A549 (cell line): ENCODE measurements around the gene RPH3AL. TPM values are rescaled to one million over a fixed set of nuclear protein-coding genes. Genes with fewer than 3 reads are reported as not detected.

Source experiments
- ATAC-seq, 2 experiments: fragments of 200-7000 bp in 1 of 2; fragments of >200 bp in 1 of 2; cut with Nextera tagmentation in 1 of 2; cut with Tn5 transposase in 1 of 2; 3 replicates each; pipeline versions ENCODE4 v1.8.0 to v1.9.1; 2018 to 2020; ENCODE audit warnings: mild to moderate bottlenecking in 1 of 2, moderate library complexity in 1 of 2
- CTCF ChIA-PET: fragments of 300-600 bp; sonication (Branson Sonifier 250); formaldehyde crosslinking; extraction: SDS; loops from one replicate; lab custom pipeline; 2021; ENCODE audit warnings: antibody characterized with exemption, inconsistent platforms; lab: Yijun Ruan, JAX
- POLR2A ChIA-PET: fragments of 350-600 bp; formaldehyde crosslinking; extraction: SDS; loops from one replicate; lab custom pipeline; 2021; ENCODE audit warnings: antibody characterized with exemption, inconsistent platforms; lab: Yijun Ruan, JAX
- DNase-seq, 2 experiments: peaks; one replicate each; pipeline versions ENCODE4 v3.0.0 to v3.0.0-alpha.2; 2011 to 2016; ENCODE audit warnings: low read depth in 1 of 2, low spot score in 1 of 2
- FAIRE-seq: peaks from 2 replicates; lab custom pipeline; 2011; peaks lifted over from hg19 to GRCh38; lab: Jason Lieb, UNC
- H3K27ac ChIP-seq, 2 experiments: fragments of >200 bp; sonication (Bioruptor Twin); formaldehyde crosslinking; 3 replicates each; pipeline ENCODE4 v1.5.1; 2016 to 2017
- H3K4me1 ChIP-seq: fragments of >200 bp; sonication (Bioruptor Twin); formaldehyde crosslinking; 3 replicates; pipeline ENCODE4 v1.6.1; 2016
- H3K4me2 ChIP-seq: fragments of >200 bp; sonication (Bioruptor Twin); formaldehyde crosslinking; 3 replicates; pipeline ENCODE4 v1.6.1; 2016
- H3K4me3 ChIP-seq: fragments of >200 bp; sonication (Bioruptor Twin); formaldehyde crosslinking; 3 replicates; pipeline ENCODE4 v1.5.1; 2016
- H3K9me3 ChIP-seq: fragments of >200 bp; sonication (Bioruptor Twin); formaldehyde crosslinking; 3 replicates; pipeline ENCODE4 v1.6.1; 2016
- ATOH8 ChIP-seq: fragments of 250-450 bp; sonication (Bioruptor Pico); IDR thresholded peaks from 2 replicates; pipeline ENCODE4 v1.5.0; 2020; ENCODE audit warnings: low read depth, mild to moderate bottlenecking, moderate library complexity
- CBX2 ChIP-seq: fragments of 200-600 bp; sonication (generic); IDR thresholded peaks from 2 replicates; pipeline ENCODE4 v1.6.1; 2016; ENCODE audit warnings: low read depth, mild to moderate bottlenecking, borderline replicate concordance
- EP300 ChIP-seq, 2 experiments: fragments of >200 bp; sonication (Bioruptor Twin); formaldehyde crosslinking; IDR thresholded peaks; 2 replicates in 1 of 2; 3 replicates in 1 of 2; pipeline ENCODE4 v1.6.1; 2016 to 2017
- FOSB ChIP-seq: fragments of 250-450 bp; sonication (Bioruptor Pico); IDR thresholded peaks from 2 replicates; pipeline ENCODE4 v1.5.0; 2020; ENCODE audit warnings: mild to moderate bottlenecking, moderate library complexity
- FOSL2 ChIP-seq, 2 experiments: fragments of 450-650 bp in 1 of 2; fragments of >200 bp in 1 of 2; sonication (Bioruptor Twin) in 1 of 2; formaldehyde crosslinking; IDR thresholded peaks; 2 replicates each; pipeline versions ENCODE4 v1.5.0 to v1.6.1; 2016 to 2020; ENCODE audit warnings: mild to moderate bottlenecking in 1 of 2, moderate library complexity in 1 of 2
- HDAC2 ChIP-seq: fragments of 200-600 bp; sonication (generic); IDR thresholded peaks from 2 replicates; pipeline ENCODE4 v1.6.1; 2016
- HEYL ChIP-seq: fragments of 250-450 bp; sonication (Bioruptor Pico); IDR thresholded peaks from 2 replicates; pipeline ENCODE4 v1.8.0; 2021; ENCODE audit warnings: mild to moderate bottlenecking, moderate library complexity
- HOXB13 ChIP-seq: fragments of 250-450 bp; sonication (Bioruptor Pico); IDR thresholded peaks from 2 replicates; pipeline ENCODE4 v1.5.0; 2020; ENCODE audit warnings: low read depth, mild to moderate bottlenecking, moderate library complexity
- JUN ChIP-seq, 2 experiments: fragments of >200 bp; sonication (Bioruptor Twin); formaldehyde crosslinking; IDR thresholded peaks; 2 replicates in 1 of 2; 3 replicates in 1 of 2; pipeline ENCODE4 v1.6.1; 2016 to 2017
- KDM1A ChIP-seq: fragments of 200-600 bp; sonication (generic); IDR thresholded peaks from 2 replicates; pipeline ENCODE4 v1.6.1; 2016; ENCODE audit warnings: low read depth, mild to moderate bottlenecking
- MAFK ChIP-seq: fragments of 450-650 bp; IDR thresholded peaks from 2 replicates; pipeline ENCODE4 v1.6.1; 2014; ENCODE audit not compliant: partially characterized antibody
- NFE2L2 ChIP-seq: fragments of 150-350 bp; conservative IDR thresholded peaks from 2 replicates; pipeline ENCODE4 v1.6.1; 2014; ENCODE audit warnings: low read length
- NR3C1 ChIP-seq: fragments of >200 bp; sonication (Bioruptor Twin); formaldehyde crosslinking; IDR thresholded peaks from 3 replicates; pipeline ENCODE4 v1.6.1; 2017
- PHF8 ChIP-seq: fragments of 200-600 bp; sonication (generic); IDR thresholded peaks from 2 replicates; pipeline ENCODE4 v1.6.1; 2016; ENCODE audit warnings: low read depth, mild to moderate bottlenecking, antibody characterized with exemption, moderate library complexity, borderline replicate concordance
- RAD21 ChIP-seq, 2 experiments: fragments of >200 bp in 1 of 2; sonication (Bioruptor Twin) in 1 of 2; formaldehyde crosslinking in 1 of 2; IDR thresholded peaks in 1 of 2; conservative IDR thresholded peaks in 1 of 2; 2 replicates in 1 of 2; 3 replicates in 1 of 2; pipeline ENCODE4 v1.6.1; 2012 to 2018; ENCODE audit warnings: inconsistent platforms in 1 of 2
- RARB ChIP-seq: fragments of 250-450 bp; sonication (Bioruptor Pico); IDR thresholded peaks from 2 replicates; pipeline ENCODE4 v1.8.0; 2021; ENCODE audit warnings: mild to moderate bottlenecking, moderate library complexity
- USF2 ChIP-seq: fragments of 450-650 bp; IDR thresholded peaks from 2 replicates; pipeline ENCODE4 v1.6.1; 2014; ENCODE audit warnings: antibody characterized with exemption
- ZC3H11A ChIP-seq: fragments of 450-650 bp; IDR thresholded peaks from 2 replicates; pipeline ENCODE4 v1.6.1; 2014; ENCODE audit warnings: antibody characterized with exemption, mild to moderate bottlenecking
- ZSCAN20 ChIP-seq: fragments of 250-450 bp; sonication (Bioruptor Pico); IDR thresholded peaks from 2 replicates; pipeline ENCODE4 v1.8.0; 2022; ENCODE audit warnings: mild to moderate bottlenecking, moderate library complexity
- WGBS: methylation state at CpG from one replicate; pipeline ENCODE4 v1.1.6; 2017; ENCODE audit errors: missing lambda C conversion rate; 5-methylcytosine and 5-hydroxymethylcytosine counted together
- polyA plus RNA-seq, 4 experiments: library from polyadenylated mRNA; depleted of rRNA in 3 of 4; stranded (reverse); fragments of >200 nt; fragmentation: RNase III in 1 of 4; extraction: RNeasy Plus Mini Kit Qiagen cat#74134 plus additional on column Dnase treatment in 1 of 4; gene quantifications; 2 replicates in 3 of 4; 3 replicates in 1 of 4; pipeline ENCODE4 v1.2.3, GENCODE V29; 2011 to 2017
- TF ChIP-seq, protein P1 (sequence below): fragments of >200 bp; sonication (Bioruptor Twin); formaldehyde crosslinking; IDR thresholded peaks from 3 replicates; pipeline ENCODE4 v1.5.1; 2016
- TF ChIP-seq, protein P2 (sequence below): IDR thresholded peaks from 2 replicates; pipeline ENCODE4 v1.6.1; 2012

RPH3AL gene
- polyA plus RNA-seq, 2 of the 4 experiments (the other 2 are of a cell fraction), result 23.3 to 31.1 TPM

- TF ChIP-seq, protein P1, sequence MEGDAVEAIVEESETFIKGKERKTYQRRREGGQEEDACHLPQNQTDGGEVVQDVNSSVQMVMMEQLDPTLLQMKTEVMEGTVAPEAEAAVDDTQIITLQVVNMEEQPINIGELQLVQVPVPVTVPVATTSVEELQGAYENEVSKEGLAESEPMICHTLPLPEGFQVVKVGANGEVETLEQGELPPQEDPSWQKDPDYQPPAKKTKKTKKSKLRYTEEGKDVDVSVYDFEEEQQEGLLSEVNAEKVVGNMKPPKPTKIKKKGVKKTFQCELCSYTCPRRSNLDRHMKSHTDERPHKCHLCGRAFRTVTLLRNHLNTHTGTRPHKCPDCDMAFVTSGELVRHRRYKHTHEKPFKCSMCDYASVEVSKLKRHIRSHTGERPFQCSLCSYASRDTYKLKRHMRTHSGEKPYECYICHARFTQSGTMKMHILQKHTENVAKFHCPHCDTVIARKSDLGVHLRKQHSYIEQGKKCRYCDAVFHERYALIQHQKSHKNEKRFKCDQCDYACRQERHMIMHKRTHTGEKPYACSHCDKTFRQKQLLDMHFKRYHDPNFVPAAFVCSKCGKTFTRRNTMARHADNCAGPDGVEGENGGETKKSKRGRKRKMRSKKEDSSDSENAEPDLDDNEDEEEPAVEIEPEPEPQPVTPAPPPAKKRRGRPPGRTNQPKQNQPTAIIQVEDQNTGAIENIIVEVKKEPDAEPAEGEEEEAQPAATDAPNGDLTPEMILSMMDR, result no peak
These were observed 63.7 kb downstream of the RPH3AL start (continued) for GRCh38 chr17:288802-289356.

GRCh38 chr17:286571-286970 lies 66.0 kb downstream of the RPH3AL start:
- no peak overlapping the region for H3K4me2 ChIP-seq
- H3K4me1 ChIP-seq, result peaks cover 8% of the 10 kb centered on the region; the same call in 1 of the 3 replicates
- no peak for DNase-seq
- H3K4me3 ChIP-seq, result no peak overlapping the region
- 91% methylated on average over 16 of the region's 16 CpGs for WGBS
- TF ChIP-seq RARB (CRISPR knock-in tag), result no peak
- no peak for TF ChIP-seq CBX2
- no peak for TF ChIP-seq HEYL (CRISPR knock-in tag)
- TF ChIP-seq JUN (IDR thresholded peaks at IDR 0.05), result no peak
- no peak for TF ChIP-seq MAFK
- no peak for TF ChIP-seq RAD21 (conservative IDR thresholded peaks at IDR 0.05 in 1 of 2, IDR thresholded peaks at IDR 0.05 in 1 of 2)
- no peak for TF ChIP-seq NFE2L2
- TF ChIP-seq FOSB (CRISPR knock-in tag), result no peak
- no peak for TF ChIP-seq KDM1A
- no peak for TF ChIP-seq ZSCAN20
- no peak for TF ChIP-seq PHF8
- TF ChIP-seq ZC3H11A, result no peak
- no peak for TF ChIP-seq HDAC2
- no peak for TF ChIP-seq EP300 (IDR thresholded peaks at IDR 0.05)
- TF ChIP-seq, protein P2, sequence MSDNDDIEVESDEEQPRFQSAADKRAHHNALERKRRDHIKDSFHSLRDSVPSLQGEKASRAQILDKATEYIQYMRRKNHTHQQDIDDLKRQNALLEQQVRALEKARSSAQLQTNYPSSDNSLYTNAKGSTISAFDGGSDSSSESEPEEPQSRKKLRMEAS, result no peak
- no peak for FAIRE-seq
- POLR2A ChIA-PET, result no interaction called here
- no peak overlapping the region for H3K27ac ChIP-seq
- ATAC-seq, result peak in 1 of 2 experiments; percentile 35; a peak in 2 of 6 replicates
- no peaks in the 10 kb centered on the region for H3K9me3 ChIP-seq
- CTCF ChIA-PET, result no interaction called here

DNA sequence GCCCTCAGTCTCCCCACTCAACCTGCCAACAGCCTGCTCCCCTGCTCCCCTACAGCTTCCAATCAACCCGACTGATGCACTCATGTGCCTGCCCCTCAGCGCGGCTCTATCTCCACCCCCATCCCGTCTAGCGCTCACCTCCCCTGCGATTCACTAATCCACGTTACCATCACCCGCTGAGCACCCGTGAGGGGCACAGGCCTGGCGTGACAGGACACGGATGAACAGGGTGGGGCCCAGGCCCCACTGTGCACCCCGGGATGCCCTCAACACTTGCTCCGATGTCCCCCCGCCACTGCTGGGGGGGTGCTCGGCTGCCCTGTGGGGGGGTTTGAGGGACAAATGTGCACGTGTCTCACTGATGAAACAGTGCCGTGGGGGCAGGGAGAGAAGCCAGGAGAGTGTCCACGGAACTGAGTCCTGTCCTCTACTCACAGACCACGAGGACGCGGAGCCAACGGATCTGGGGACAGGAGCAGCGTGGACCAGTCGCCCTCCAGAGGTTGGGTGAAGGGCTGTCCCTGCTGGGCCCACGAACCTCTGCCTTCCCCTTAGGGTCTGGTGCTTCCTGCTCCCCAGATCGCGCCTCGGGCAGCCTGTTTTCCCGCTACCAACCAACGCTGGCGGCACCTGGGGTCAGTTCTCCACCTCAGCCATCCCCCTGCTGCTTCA lies 66.7 kb downstream of the RPH3AL start:
- ATAC-seq, result peak in 1 of 2 experiments; percentile 13; a peak in 1 of 6 replicates
- CTCF ChIA-PET, result interaction anchor here (1.1 kb wide), 1 partner anchor 122 kb away, joined by 3 read pairs; no protein-coding TSS in a partner anchor
- 91% methylated on average over 28 of the region's 31 CpGs for WGBS
- no peak overlapping the region for H3K27ac ChIP-seq
- no peak for DNase-seq
- TF ChIP-seq ATOH8, result no peak
- TF ChIP-seq MAFK, result no peak
- no peak for TF ChIP-seq HOXB13
- TF ChIP-seq ZSCAN20, result no peak
- TF ChIP-seq NR3C1, result no peak
- no peak for TF ChIP-seq USF2
- no peak for TF ChIP-seq FOSL2 (IDR thresholded peaks at IDR 0.05)
- no peak for TF ChIP-seq FOSL2 (CRISPR knock-in tag; IDR thresholded peaks at IDR 0.05)
- TF ChIP-seq, protein P2, result no peak
- no peaks in the 10 kb centered on the region for H3K9me3 ChIP-seq
- no peak for FAIRE-seq
- H3K4me3 ChIP-seq, result no peak overlapping the region
- H3K4me2 ChIP-seq, result no peak overlapping the region
- peaks cover 8% of the 10 kb centered on the region; the same call in 1 of the 3 replicates for H3K4me1 ChIP-seq
- POLR2A ChIA-PET, result no interaction called here
